ENCODE results near the gene RCC2. TPM values are rescaled to one million over a fixed set of nuclear protein-coding genes. Genes with fewer than 3 reads are reported as not detected.

The RCC2 gene
- total RNA-seq, 1 donor from 2014 or later: 65.8 TPM

- Histone ChIP-seq H3K4me3 (no peak overlapping the region), H3K27me3 (ENCODE audit: low read depth) (peaks cover 27% of the 10 kb centered on the region), H3K27ac (no peak overlapping the region), H3K4me1 (no peaks in the 10 kb centered on the region), H3K9me3 (no peaks in the 10 kb centered on the region), H3K36me3 (no peaks in the 10 kb centered on the region)
- DNase-seq: no peak
- intact Hi-C loops (cut with DNase I): no loop called here
- ATAC-seq: no peak
- no peak for TF ChIP-seq CTCF (IDR thresholded peaks at IDR 0.05)
Measured at GRCh38 chr1:17358557-17358956, 80.9 kb downstream of the RCC2 start.

Other genes starting within 250 kb of the RCC2 start
- gene PADI1, start 234.5 kb downstream of the RCC2 start, total RNA-seq: not detected
- gene PADI3, start 190.6 kb downstream of the RCC2 start, total RNA-seq: not detected
- gene PADI4, start 131.5 kb downstream of the RCC2 start, total RNA-seq: 7.2 TPM
- not detected for gene PADI6, start 67.5 kb downstream of the RCC2 start, total RNA-seq
- gene ARHGEF10L, start 100.0 kb upstream of the RCC2 start, total RNA-seq: 57.9 TPM

Data from lower lobe of right lung (tissue), 2 donors.